GM23338 (cell line): ENCODE results near the gene RPL12. TPM values are rescaled to one million over a fixed set of nuclear protein-coding genes. Genes with fewer than 3 reads are reported as not detected.

Experiments used
- ATAC-seq: fragments of 200-7000 bp; cut with Tn5 transposase; 3 replicates; pipeline ENCODE4 v1.9.1; 2020
- DNase-seq: peaks from one replicate; pipeline ENCODE4 v3.0.0-alpha.2; 2015; ENCODE audit warnings: low spot score
- H2AFZ ChIP-seq: fragments of 200-600 bp; sonication (generic); 2 replicates; pipeline ENCODE4 v1.8.0; 2016; ENCODE audit warnings: antibody characterized with exemption, mild to moderate bottlenecking, moderate library complexity
- H3F3A ChIP-seq: fragments of 200-600 bp; sonication (generic); replicated peaks from 2 replicates; pipeline ENCODE4 v1.8.0; 2017; ENCODE audit warnings: antibody characterized with exemption, mixed run types, low read depth
- H3K27ac ChIP-seq: fragments of 200-600 bp; sonication (generic); 2 replicates; pipeline ENCODE4 v1.6.1; 2016; ENCODE audit warnings: low read depth
- H3K27me3 ChIP-seq: fragments of 200-600 bp; sonication (generic); 2 replicates; pipeline ENCODE4 v1.8.0; 2016; ENCODE audit warnings: mild to moderate bottlenecking, mixed run types, moderate library complexity; ENCODE audit not compliant: insufficient read depth
- H3K36me3 ChIP-seq: fragments of 200-600 bp; sonication (generic); 2 replicates; pipeline ENCODE4 v1.8.0; 2016; ENCODE audit warnings: mild to moderate bottlenecking; ENCODE audit not compliant: insufficient read depth
- H3K4me1 ChIP-seq: fragments of 200-600 bp; sonication (generic); 2 replicates; pipeline ENCODE4 v1.8.0; 2016; ENCODE audit warnings: mild to moderate bottlenecking, moderate library complexity; ENCODE audit not compliant: insufficient read depth
- H3K4me2 ChIP-seq: fragments of 200-600 bp; sonication (generic); 2 replicates; pipeline ENCODE4 v1.7.1; 2017; ENCODE audit warnings: mixed run types
- H3K4me3 ChIP-seq: fragments of 200-600 bp; sonication (generic); 2 replicates; pipeline ENCODE4 v1.6.1; 2016; ENCODE audit warnings: mixed run types
- H3K79me2 ChIP-seq: fragments of 200-600 bp; sonication (generic); replicated peaks from 2 replicates; pipeline ENCODE4 v1.8.0; 2017; ENCODE audit warnings: mild to moderate bottlenecking; ENCODE audit not compliant: insufficient read depth
- H3K9me2 ChIP-seq: fragments of 200-600 bp; sonication (generic); 2 replicates; pipeline ENCODE4 v1.8.0; 2017; ENCODE audit not compliant: insufficient read depth
- H4K20me1 ChIP-seq: fragments of 200-600 bp; sonication (generic); replicated peaks from 2 replicates; pipeline ENCODE4 v1.8.0; 2017; ENCODE audit warnings: mild to moderate bottlenecking; ENCODE audit not compliant: insufficient read depth
- H3K27ac Mint-ChIP-seq: 2 replicates; pipeline ENCODE4 v1.8.0; 2020; ENCODE audit warnings: inconsistent platforms, mild to moderate bottlenecking, moderate library complexity, mixed read lengths
- H3K27me3 Mint-ChIP-seq: 3 replicates; pipeline ENCODE4 v1.8.0; 2022; ENCODE audit warnings: low read depth, mild to moderate bottlenecking, moderate library complexity, mixed read lengths, inconsistent platforms; ENCODE audit not compliant: insufficient read depth, poor library complexity
- H3K36me3 Mint-ChIP-seq: 3 replicates; pipeline ENCODE4 v1.8.0; 2021; ENCODE audit warnings: low read depth, mild to moderate bottlenecking, inconsistent platforms, moderate library complexity, mixed read lengths
- H3K4me1 Mint-ChIP-seq: 3 replicates; pipeline ENCODE4 v1.8.0; 2020; ENCODE audit warnings: mild to moderate bottlenecking, inconsistent platforms, mixed read lengths
- H3K4me3 Mint-ChIP-seq: 3 replicates; pipeline ENCODE4 v1.8.0; 2021; ENCODE audit warnings: moderate library complexity, mild to moderate bottlenecking, inconsistent platforms, mixed read lengths
- H3K9me3 Mint-ChIP-seq: 3 replicates; pipeline ENCODE4 v1.8.0; 2020; ENCODE audit warnings: moderate library complexity, mild to moderate bottlenecking, inconsistent platforms, mixed read lengths
- CREB1 ChIP-seq: fragments of 250-450 bp; sonication (Bioruptor Pico); IDR thresholded peaks from 2 replicates; pipeline ENCODE4 v1.5.0; 2020; ENCODE audit warnings: low read depth, mild to moderate bottlenecking, moderate library complexity
- EZH2 ChIP-seq: fragments of 200-600 bp; sonication (generic); IDR thresholded peaks from one replicate; pipeline ENCODE4 v1.8.0; 2017; ENCODE audit warnings: antibody characterized with exemption, mild to moderate bottlenecking, low read depth; ENCODE audit not compliant: unreplicated experiment
- EZH2phosphoT487 ChIP-seq: fragments of 200-600 bp; sonication (generic); IDR thresholded peaks from one replicate; pipeline ENCODE4 v1.8.1; 2018; ENCODE audit warnings: antibody characterized with exemption; ENCODE audit not compliant: unreplicated experiment
- JUNB ChIP-seq: IDR thresholded peaks from one replicate; pipeline ENCODE4 v1.6.1; 2016; ENCODE audit warnings: antibody characterized with exemption; ENCODE audit not compliant: unreplicated experiment
- NANOG ChIP-seq: IDR thresholded peaks from 2 replicates; pipeline ENCODE4 v1.6.1; 2016; ENCODE audit warnings: antibody characterized with exemption, borderline replicate concordance
- POLR2AphosphoS5 ChIP-seq: IDR thresholded peaks from 2 replicates; pipeline ENCODE4 v1.6.1; 2016; ENCODE audit warnings: antibody characterized with exemption, low read depth
- STAT1 ChIP-seq: IDR thresholded peaks from one replicate; pipeline ENCODE4 v1.6.1; 2016; ENCODE audit warnings: antibody characterized with exemption; ENCODE audit not compliant: unreplicated experiment
- ZNF114 ChIP-seq: fragments of 250-450 bp; sonication (Bioruptor Pico); IDR thresholded peaks from 2 replicates; pipeline ENCODE4 v1.5.0; 2020; ENCODE audit warnings: mild to moderate bottlenecking, moderate library complexity
- ZNF331 ChIP-seq: fragments of 250-450 bp; sonication (Bioruptor Pico); IDR thresholded peaks from 2 replicates; pipeline ENCODE4 v1.5.0; 2020; ENCODE audit warnings: low read depth, mild to moderate bottlenecking, moderate library complexity
- polyA plus RNA-seq: library from polyadenylated mRNA; unstranded; fragments of >200 nt; fragmentation: Nextera tagmentation; extraction: Ambion mirVana; gene quantifications from 2 replicates; pipeline ENCODE4 v1.2.1, GENCODE V29; 2016
- total RNA-seq: library from RNA; depleted of rRNA; stranded (reverse); fragments of >200 nt; shearing (Covaris generic); gene quantifications from 2 replicates; pipeline ENCODE4 v1.2.3, GENCODE V29; 2014
- TF ChIP-seq, protein P1 (sequence below), 2 experiments: fragments of 200-600 bp in 1 of 2; sonication (generic) in 1 of 2; conservative IDR thresholded peaks; 2 replicates each; pipeline versions ENCODE4 v1.5.1 to v1.6.1; 2016 to 2017; ENCODE audit warnings: antibody characterized with exemption in 2 of 2, low read depth in 2 of 2, mild to moderate bottlenecking in 2 of 2, moderate library complexity in 1 of 2
- TF ChIP-seq, protein P2 (sequence below): fragments of 250-450 bp; sonication (Bioruptor Pico); IDR thresholded peaks from 2 replicates; pipeline ENCODE4 v1.5.0; 2020; ENCODE audit warnings: mild to moderate bottlenecking, moderate library complexity
- TF ChIP-seq, protein P3 (sequence below): IDR thresholded peaks from 2 replicates; pipeline ENCODE4 v1.6.1; 2016; ENCODE audit warnings: antibody characterized with exemption
- TF ChIP-seq, protein P4 (sequence below): IDR thresholded peaks from one replicate; pipeline ENCODE4 v1.6.1; 2018; ENCODE audit warnings: antibody characterized with exemption; ENCODE audit not compliant: unreplicated experiment

The RPL12 gene
- total and polyA plus RNA-seq, 2 experiments from 2014 or later: 2,121 to 2,596 TPM

DNA sequence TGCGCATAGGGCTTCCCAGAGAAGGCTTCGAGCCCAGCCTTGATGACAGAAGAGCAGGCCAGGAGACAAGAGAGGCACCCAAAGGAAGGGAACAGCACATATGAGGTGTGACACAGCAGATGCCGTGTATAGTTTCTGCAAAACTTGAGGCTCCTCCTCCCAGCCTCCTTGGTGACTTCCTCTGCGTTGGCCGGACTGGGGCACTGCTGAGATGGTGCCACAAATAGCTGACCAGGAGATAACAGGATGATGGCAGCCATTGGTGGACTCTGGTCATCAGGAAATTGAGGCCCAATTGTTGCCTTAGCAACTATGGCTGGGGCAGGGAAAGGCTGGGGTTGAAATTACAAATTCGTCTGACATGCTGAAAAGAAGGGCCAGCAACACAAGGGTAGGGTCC lies 31.9 kb downstream of the RPL12 start:
- H3K9me2 ChIP-seq: no peaks in the 10 kb centered on the region
- Mint-ChIP-seq H3K36me3 (no peaks in the 10 kb centered on the region; the same call in 2 of the 3 replicates), H3K4me1 (peaks cover 24% of the 10 kb centered on the region), H3K9me3 (no peaks in the 10 kb centered on the region), H3K27me3 (peaks cover 20% of the 10 kb centered on the region), H3K27ac (no peak overlapping the region), H3K4me3 (peak overlapping the region; percentile 76; the same call in 2 of the 3 replicates)
- peaks cover 3% of the 10 kb centered on the region; the same call in 1 of the 2 replicates for H3K79me2 ChIP-seq
- DNase-seq (no peak), ATAC-seq (no peak)
- 0 out of 2 replicates have a peak, but pooled peaks cover 6% of the 10 kb centered on the region for H3F3A ChIP-seq
- peak overlapping the region; percentile 75 for H3K4me2 ChIP-seq
- H4K20me1 ChIP-seq: no peaks in the 10 kb centered on the region
- peak overlapping the region; percentile 48; the same call in 1 of the 2 replicates for H3K4me3 ChIP-seq
- H2AFZ ChIP-seq: no peak overlapping the region
- peaks cover 6% of the 10 kb centered on the region; the same call in 1 of the 2 replicates for H3K4me1 ChIP-seq
- H3K27ac ChIP-seq: no peak overlapping the region
- TF ChIP-seq EZH2 (no peak), NANOG (no peak), JUNB (no peak), CREB1 (CRISPR knock-in tag) (no peak), EZH2phosphoT487 (no peak), ZNF114 (no peak), ZNF331 (no peak), STAT1 (no peak), POLR2AphosphoS5 (no peak)
- TF ChIP-seq, protein P1, sequence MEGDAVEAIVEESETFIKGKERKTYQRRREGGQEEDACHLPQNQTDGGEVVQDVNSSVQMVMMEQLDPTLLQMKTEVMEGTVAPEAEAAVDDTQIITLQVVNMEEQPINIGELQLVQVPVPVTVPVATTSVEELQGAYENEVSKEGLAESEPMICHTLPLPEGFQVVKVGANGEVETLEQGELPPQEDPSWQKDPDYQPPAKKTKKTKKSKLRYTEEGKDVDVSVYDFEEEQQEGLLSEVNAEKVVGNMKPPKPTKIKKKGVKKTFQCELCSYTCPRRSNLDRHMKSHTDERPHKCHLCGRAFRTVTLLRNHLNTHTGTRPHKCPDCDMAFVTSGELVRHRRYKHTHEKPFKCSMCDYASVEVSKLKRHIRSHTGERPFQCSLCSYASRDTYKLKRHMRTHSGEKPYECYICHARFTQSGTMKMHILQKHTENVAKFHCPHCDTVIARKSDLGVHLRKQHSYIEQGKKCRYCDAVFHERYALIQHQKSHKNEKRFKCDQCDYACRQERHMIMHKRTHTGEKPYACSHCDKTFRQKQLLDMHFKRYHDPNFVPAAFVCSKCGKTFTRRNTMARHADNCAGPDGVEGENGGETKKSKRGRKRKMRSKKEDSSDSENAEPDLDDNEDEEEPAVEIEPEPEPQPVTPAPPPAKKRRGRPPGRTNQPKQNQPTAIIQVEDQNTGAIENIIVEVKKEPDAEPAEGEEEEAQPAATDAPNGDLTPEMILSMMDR (conservative IDR thresholded peaks at IDR 0.05; ENCODE audit: low read depth in 2 of 2): no peak
- TF ChIP-seq, protein P2, sequence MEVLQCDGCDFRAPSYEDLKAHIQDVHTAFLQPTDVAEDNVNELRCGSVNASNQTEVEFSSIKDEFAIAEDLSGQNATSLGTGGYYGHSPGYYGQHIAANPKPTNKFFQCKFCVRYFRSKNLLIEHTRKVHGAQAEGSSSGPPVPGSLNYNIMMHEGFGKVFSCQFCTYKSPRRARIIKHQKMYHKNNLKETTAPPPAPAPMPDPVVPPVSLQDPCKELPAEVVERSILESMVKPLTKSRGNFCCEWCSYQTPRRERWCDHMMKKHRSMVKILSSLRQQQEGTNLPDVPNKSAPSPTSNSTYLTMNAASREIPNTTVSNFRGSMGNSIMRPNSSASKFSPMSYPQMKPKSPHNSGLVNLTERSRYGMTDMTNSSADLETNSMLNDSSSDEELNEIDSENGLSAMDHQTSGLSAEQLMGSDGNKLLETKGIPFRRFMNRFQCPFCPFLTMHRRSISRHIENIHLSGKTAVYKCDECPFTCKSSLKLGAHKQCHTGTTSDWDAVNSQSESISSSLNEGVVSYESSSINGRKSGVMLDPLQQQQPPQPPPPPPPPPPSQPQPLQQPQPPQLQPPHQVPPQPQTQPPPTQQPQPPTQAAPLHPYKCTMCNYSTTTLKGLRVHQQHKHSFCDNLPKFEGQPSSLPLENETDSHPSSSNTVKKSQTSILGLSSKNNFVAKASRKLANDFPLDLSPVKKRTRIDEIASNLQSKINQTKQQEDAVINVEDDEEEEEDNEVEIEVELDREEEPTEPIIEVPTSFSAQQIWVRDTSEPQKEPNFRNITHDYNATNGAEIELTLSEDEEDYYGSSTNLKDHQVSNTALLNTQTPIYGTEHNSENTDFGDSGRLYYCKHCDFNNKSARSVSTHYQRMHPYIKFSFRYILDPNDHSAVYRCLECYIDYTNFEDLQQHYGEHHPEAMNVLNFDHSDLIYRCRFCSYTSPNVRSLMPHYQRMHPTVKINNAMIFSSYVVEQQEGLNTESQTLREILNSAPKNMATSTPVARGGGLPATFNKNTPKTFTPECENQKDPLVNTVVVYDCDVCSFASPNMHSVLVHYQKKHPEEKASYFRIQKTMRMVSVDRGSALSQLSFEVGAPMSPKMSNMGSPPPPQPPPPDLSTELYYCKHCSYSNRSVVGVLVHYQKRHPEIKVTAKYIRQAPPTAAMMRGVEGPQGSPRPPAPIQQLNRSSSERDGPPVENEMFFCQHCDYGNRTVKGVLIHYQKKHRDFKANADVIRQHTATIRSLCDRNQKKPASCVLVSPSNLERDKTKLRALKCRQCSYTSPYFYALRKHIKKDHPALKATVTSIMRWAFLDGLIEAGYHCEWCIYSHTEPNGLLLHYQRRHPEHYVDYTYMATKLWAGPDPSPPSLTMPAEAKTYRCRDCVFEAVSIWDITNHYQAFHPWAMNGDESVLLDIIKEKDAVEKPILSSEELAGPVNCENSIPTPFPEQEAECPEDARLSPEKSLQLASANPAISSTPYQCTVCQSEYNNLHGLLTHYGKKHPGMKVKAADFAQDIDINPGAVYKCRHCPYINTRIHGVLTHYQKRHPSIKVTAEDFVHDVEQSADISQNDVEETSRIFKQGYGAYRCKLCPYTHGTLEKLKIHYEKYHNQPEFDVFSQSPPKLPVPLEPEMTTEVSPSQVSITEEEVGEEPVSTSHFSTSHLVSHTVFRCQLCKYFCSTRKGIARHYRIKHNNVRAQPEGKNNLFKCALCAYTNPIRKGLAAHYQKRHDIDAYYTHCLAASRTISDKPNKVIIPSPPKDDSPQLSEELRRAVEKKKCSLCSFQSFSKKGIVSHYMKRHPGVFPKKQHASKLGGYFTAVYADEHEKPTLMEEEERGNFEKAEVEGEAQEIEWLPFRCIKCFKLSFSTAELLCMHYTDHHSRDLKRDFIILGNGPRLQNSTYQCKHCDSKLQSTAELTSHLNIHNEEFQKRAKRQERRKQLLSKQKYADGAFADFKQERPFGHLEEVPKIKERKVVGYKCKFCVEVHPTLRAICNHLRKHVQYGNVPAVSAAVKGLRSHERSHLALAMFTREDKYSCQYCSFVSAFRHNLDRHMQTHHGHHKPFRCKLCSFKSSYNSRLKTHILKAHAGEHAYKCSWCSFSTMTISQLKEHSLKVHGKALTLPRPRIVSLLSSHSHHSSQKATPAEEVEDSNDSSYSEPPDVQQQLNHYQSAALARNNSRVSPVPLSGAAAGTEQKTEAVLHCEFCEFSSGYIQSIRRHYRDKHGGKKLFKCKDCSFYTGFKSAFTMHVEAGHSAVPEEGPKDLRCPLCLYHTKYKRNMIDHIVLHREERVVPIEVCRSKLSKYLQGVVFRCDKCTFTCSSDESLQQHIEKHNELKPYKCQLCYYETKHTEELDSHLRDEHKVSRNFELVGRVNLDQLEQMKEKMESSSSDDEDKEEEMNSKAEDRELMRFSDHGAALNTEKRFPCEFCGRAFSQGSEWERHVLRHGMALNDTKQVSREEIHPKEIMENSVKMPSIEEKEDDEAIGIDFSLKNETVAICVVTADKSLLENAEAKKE (CRISPR knock-in tag): no peak
- TF ChIP-seq, protein P3, sequence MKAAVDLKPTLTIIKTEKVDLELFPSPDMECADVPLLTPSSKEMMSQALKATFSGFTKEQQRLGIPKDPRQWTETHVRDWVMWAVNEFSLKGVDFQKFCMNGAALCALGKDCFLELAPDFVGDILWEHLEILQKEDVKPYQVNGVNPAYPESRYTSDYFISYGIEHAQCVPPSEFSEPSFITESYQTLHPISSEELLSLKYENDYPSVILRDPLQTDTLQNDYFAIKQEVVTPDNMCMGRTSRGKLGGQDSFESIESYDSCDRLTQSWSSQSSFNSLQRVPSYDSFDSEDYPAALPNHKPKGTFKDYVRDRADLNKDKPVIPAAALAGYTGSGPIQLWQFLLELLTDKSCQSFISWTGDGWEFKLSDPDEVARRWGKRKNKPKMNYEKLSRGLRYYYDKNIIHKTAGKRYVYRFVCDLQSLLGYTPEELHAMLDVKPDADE: no peak
- TF ChIP-seq, protein P4, sequence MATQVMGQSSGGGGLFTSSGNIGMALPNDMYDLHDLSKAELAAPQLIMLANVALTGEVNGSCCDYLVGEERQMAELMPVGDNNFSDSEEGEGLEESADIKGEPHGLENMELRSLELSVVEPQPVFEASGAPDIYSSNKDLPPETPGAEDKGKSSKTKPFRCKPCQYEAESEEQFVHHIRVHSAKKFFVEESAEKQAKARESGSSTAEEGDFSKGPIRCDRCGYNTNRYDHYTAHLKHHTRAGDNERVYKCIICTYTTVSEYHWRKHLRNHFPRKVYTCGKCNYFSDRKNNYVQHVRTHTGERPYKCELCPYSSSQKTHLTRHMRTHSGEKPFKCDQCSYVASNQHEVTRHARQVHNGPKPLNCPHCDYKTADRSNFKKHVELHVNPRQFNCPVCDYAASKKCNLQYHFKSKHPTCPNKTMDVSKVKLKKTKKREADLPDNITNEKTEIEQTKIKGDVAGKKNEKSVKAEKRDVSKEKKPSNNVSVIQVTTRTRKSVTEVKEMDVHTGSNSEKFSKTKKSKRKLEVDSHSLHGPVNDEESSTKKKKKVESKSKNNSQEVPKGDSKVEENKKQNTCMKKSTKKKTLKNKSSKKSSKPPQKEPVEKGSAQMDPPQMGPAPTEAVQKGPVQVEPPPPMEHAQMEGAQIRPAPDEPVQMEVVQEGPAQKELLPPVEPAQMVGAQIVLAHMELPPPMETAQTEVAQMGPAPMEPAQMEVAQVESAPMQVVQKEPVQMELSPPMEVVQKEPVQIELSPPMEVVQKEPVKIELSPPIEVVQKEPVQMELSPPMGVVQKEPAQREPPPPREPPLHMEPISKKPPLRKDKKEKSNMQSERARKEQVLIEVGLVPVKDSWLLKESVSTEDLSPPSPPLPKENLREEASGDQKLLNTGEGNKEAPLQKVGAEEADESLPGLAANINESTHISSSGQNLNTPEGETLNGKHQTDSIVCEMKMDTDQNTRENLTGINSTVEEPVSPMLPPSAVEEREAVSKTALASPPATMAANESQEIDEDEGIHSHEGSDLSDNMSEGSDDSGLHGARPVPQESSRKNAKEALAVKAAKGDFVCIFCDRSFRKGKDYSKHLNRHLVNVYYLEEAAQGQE: no peak
- no peaks in the 10 kb centered on the region for H3K36me3 ChIP-seq
- H3K27me3 ChIP-seq: no peaks in the 10 kb centered on the region
